ENCODE measurements around the gene DSG3.

Gene DSG3

DNA sequence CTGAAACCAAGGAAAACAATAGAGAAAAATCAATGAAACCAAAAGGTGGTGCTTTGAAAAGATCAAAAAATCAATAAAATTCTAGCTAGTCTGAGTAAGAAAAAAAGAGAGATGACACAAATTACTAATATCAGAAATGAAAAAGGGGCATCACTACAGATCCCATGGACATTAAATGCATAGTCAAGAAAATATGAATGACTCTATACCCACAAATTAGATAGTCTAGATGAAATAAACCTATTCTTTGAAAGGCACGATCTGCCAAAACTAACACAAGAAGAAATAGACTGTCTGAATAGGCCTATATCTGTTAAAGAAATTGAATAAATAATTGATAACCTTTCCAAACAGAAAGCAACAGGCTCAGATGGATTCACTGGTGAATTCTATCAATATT, 15.2 kb upstream of the DSG3 start:
- no peak for DNase-seq (ENCODE audit: low read depth)

DNA sequence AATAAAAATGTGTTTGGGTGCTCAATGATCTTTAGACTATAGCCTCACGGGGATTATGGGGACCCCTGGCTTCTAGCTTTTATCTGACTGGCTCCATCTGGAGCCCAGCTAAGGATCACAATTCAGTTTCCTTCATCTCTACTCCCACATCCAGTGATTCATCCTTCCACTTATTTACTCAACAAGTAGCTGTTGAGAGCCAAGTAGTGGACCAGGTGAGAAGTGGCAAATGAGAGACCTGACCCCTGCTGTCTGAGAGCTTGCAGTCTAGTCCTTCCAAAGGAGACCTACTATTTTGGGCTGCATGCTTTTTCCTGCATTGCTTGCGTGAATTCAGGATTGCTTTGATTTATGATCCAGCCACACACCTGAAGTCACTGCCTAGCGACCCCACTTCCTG, 10.7 kb upstream of the DSG3 start:
- no peak for DNase-seq (ENCODE audit: low read depth)

DNA sequence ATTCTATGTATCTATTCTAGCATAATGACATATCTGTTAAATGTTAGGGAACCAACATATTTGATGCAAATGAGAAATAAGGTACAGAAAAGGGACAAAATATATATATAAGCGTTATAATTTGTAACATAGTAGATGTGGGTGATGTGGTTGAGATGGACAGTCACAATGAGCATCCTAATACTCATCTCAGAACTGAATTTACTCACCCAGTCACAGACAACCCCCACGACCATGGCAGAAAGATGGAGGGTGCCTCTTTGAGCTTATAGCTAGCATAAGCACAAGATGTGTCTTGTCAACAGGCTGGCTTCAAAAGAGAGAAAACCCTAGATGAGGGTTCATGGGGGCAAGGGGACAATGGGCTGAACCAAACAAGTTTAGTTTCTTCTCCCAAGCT, 9.1 kb upstream of the DSG3 start:
- DNase-seq (ENCODE audit: low read depth) = no peak

DNA sequence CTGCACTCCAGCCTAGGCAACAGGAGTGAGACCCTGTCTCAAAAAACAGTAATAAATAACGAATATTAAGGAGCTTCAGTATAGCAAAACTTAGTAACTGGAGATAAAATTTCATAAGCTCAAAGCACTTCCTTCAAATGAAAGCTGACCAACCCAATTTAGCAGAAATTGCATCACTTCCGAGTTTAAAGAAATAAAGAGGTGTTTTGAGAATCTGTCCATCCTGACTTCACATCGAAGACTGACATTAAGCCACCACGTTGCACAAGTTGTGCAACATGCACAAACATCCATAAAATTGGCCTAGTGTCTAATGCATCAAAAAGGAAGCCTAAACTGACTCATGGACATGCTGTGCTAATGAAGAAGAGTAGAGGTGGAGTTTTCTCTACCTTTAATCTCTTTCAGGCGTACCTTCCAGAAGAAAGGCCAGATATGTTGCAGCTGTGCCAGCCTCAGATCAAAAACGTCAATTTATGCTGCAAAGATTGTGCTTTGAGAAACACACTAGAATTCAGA, 7.7 kb upstream of the DSG3 start:
- no peak for DNase-seq (ENCODE audit: low read depth)

DNA sequence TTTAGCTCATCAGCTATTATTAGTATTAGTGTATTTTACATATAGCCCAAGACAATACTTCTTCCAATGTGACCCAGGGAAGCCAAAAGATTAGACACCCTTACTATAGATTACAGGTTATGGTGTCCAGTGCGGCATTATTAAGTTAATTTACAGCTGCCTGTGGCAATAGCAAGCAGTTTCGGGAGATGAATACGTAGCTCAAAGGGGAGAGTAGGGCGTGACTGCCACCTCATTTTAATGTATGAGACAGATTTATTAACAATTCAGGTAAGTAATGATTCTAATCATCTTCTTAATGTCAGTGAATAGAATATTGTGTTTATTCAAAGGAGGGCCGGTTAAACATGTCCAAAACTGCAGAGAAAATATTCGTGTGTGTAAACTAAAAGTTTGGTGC, 6.8 kb upstream of the DSG3 start:
- no peak for DNase-seq (ENCODE audit: low read depth)

DNA sequence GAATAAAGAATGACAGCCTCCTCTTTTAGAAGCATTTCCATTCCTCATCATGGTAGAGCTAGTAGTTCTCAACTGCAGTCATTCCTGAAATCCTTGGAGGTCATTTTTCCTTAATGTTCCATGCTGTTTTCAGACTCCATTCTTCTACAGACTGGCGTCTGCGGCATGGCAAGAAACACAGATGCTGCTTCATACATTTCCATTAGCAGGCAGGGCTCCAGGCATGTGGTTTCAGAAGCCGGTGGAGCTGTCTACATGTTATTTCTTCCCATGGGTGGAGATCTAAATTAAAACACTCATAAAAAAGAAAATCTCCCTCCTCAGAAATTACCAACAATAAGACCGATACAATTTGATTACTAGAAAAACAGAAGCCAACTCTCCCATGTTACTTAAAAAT, 6.0 kb upstream of the DSG3 start:
- DNase-seq (ENCODE audit: low read depth) = no peak

DNA sequence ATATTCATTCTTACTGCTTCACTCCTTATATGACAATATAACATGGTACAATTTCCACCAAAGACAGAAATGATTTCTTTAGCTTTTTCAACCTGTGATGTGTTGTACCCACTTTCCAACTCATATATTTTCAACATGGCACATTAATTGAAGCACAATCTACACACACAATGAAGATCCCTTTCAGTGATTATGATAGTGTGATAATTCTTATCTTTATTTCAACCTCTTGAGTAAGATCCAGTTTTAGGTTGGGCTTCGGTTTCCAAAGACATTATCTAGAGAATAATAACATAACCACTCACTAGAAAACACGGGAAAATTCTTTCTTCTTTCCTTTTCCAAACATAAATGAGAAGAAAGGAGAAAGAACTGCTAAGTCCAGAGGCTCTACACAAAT, 3.4 kb upstream of the DSG3 start:
- DNase-seq (ENCODE audit: low read depth) = no peak

DNA sequence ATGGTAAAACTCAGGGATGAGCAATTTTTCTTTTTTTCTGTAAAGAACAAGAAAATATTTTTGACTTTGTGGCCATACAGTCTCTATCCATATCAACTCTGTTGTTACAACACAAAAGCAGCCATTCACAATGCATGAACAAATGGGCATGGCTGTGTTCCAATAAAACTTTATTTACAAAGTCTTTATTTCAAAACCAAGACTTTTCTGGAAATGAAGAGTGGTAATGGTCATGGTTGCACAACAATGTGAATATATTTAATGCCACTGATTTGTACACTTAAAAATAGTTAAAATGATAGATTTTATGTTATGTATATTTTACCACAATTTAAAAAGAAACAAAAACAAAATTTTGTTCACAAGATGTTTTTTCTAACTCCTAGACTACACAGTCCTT, 1.6 kb upstream of the DSG3 start:
- no peak for DNase-seq (ENCODE audit: low read depth)

DNA sequence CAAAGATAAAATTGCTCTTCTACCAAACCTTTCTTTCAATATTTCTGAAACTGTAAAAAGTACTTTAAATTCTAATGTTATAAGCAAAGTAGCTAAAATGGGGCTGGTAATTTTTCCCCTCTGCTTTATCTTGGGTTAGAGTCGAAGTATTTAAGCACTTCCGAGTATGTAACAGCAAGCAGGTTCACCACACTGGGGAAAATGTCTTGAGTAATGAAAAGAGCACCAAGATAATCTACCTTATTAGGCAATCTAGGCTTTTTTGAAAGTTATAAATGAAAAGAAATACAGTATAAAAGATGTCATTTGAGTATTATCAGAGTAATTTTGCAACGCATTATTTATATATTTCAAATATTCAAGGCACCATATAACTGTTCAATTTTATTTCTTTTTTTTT, 687 bp upstream of the DSG3 start:
- no peak for DNase-seq (ENCODE audit: low read depth)

DNA sequence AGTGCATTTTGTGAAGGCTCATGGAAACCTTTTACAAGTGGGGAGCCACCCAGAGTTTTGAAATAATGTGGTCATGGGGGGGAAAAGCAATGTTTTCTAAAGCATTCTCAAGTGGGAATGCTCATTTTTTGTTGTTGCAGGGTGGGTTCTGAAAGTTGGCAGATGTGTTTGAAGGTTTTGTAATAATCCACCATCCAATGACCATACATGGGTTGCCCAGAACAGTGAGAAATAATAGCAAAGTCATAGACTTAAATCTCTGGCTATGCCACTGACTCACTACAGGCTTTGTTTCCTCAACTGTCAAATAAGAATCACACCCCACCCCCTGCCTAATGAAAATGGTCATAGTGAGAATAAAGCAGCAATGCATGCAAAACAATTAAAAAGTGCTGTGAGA, 2.9 kb downstream of the DSG3 start:
- no peak for DNase-seq (ENCODE audit: low read depth)

DNA sequence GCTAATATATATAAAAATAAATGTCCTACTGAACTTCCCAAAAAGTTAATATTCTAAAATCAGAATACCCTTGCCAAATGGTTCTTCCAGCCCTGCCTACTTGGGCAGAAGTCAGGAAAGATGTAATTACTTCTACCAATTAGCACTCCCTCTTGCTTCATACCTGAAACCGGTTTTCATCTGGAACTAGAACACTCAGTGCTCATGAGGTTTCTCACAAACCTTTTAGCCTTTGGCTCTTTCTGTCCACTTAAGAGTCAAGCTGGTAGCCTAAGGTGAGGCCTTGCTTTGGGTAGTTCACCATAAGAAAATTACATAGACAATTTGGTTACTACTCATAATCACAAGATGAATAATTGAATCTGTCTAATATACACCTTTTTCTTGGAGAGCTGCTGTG, 4.1 kb downstream of the DSG3 start:
- no peak for DNase-seq (ENCODE audit: low read depth)

DNA sequence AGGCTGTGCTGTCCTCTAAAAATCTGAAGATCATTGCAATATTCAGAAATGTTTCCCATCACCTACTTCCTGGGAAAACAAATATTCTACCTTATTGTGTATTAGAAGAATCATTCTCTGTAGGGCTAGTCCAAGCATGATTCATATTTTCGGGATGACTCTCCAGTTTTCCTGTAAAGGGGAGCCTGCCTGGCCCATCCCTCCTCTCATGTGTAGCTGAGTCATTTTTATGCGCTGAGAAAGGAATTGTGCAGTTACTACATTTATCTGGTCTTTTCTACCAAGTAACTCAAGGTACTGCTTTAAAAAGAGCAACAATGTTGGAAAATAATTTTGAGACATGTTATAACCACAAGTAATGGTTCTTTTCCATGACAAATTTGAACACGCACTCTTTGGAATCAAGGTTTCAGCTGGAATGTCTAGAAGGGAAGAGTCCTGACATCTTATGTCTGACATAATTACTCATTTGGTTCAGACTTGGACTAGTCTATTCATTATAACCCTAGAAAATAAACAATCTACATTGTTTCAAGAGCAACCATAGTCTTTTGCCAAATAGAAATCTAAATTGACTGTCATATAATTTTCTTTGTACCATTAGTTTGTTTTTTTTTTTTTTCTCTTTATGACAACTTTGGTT, 6.6 kb downstream of the DSG3 start:
- no peak for DNase-seq (ENCODE audit: low read depth)

DNA sequence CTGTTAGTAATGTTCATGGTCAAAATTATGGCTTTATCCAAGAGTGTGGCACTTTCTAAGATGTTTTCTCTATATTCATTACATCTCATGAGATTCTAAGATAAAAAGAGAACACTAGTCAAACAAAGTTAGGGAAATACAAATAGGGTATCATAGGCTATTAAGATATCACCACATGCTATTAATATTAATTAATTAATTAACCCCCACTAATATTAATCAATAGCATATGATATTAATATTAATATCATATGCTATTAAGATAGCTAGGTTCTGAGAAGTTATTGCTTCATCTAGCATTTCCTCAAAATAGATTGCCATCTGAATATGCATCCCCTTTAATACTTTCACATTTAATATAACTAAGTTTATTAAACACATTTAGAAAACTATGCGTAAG, 22.1 kb downstream of the DSG3 start:
- no peak for DNase-seq (ENCODE audit: low read depth)

DNA sequence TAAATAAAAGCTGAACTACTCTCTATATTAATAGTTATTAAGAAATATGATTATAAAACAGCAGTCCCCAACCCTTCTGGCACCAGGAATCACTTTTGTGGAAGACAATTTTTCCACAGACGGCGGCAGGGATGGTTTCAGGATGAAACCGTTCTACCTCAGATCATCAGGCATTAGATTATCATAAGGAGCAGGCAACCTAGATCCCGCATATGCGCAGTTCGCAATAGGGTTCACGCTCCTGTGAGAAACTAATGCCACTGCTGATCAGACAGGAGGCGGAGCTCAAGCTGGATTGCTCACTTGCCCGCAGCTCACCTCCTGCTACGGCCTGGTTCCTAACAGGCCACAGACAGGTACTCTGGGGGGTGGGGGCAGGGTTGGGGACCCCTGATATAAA, 31.1 kb downstream of the DSG3 start:
- DNase-seq (ENCODE audit: low read depth) = no peak

DNA sequence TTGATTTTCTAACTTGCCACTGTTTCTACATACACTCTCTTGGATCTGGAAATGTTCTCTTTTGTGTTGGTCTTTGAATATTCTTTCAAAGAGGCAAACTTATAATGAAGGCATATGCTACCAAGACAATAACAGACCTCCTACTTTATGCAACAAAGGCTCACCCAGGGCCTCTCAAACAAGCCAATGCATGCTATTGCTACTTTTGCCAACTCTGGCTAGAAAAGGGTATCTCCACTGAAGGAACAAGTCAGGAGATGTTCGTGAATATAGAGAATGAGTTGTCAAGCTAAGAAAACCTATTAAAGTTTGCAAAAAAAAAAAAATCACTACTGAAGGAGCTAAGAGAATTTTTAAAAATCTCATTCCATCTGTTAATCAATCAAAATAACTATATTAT, 34.5 kb downstream of the DSG3 start:
- no peak for DNase-seq (ENCODE audit: low read depth)

DNA sequence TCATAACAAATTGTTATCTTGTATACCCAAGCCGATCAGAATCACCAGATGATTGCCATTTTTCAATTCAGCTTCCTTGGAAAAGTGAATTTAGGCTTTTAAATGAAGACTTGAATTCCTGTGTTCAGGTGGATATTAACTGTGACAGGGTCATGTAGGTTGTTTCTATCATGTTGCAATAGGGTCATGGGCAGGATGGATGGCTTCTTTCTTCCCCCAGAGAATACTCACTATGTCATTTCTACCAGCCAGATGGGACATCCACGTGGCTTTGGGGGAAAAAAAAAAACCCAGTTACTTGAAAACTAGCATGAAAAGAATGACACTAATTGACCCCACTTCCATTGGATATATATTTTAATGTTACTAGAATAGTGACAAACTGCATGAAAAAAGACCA, 35.9 kb downstream of the DSG3 start:
- no peak for DNase-seq (ENCODE audit: low read depth)

DNA sequence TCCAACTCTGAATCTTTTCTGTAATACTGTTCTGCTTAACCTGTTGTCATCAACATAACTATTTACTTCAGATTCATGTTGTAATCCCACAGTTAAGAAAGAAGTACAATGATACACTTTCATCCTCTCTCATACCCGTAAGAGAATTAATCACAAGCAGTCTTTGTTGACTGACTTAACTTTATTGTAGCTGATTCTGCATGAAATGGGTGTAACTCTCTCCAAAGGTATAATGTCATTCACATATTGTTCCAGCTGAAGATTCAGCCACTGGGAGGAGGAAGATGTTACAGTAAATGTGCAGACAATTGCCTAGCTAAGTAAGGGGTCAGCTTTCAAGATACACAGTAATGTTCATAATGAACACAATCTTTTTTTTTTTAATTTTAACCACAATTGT, 36.9 kb downstream of the DSG3 start:
- DNase-seq (ENCODE audit: low read depth) = no peak

DNA sequence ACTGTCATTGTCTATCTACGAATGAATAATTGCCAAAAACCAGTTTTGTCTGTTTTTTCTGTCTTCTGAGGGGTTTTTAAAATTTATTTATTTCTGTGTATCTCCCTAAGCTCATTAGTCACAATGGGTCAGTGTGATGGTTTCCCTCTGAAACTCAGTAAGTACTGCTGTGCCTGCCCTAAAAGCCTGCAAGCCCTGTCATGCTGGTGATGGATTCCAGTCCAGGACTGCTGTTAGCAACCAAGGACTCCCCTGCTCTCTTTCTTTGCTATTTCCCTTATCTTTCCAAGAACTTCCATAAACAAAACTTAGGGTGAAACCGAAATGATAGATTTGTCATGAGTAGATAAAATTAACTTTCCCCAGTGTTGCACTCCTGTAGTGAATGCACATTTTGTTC, 38.6 kb downstream of the DSG3 start:
- no peak for DNase-seq (ENCODE audit: low read depth)

DNA sequence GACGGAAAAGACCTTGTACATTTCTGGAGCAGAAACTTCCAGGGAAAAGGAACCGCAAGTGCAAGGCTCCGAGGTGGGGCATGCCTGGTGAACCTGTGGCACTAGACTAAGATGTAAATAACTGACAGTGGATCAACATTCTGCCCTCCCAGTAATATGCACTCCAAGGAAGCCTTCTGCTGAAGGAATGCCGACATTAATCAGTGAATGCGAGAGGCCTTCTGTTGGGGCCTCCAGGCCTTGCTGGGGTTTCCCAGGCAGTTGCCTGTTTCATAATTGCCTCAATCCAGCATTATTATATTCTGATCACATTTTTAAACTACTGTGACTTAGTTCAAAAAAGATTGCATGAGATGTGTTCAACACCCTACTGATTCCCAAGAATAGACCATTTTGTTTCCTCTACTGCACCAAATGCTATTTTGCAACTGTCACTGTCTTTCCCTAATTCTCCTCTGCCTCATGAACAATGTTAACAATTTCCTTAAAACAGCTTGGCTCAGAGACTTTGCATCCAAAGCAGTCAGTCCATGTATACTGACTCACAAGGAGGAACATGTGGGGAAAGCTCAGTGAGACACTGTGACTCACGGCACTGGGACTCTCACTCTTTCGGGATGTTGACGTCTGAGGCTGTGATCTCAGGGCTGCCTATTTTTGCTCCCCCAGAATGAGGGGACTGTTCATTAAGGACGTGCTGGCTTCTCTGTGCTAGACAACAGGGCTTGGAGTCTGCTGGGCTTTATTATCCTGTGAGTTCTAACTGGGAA, 39.9 kb downstream of the DSG3 start:
- DNase-seq (ENCODE audit: low read depth) = no peak

DNA sequence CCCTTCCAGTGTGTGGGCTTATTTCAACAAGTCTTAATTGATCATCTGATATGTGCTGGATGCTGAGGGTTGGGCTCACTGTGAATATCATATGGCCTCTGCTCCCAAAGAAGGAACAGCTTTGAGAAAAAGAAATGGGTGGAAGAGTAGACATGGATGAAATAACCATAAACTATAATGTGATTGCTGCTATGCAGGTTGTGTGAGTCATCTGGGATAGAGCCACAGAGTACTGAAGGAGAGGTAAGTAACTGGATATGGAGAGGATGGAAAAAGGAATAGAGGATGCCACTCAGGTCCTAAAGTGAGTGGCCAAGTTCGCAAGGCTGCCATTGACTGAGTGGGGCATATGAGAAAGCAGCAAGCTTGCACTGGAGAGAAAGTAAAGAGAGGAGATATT, 41.8 kb downstream of the DSG3 start:
- no peak for DNase-seq (ENCODE audit: low read depth)

DNA sequence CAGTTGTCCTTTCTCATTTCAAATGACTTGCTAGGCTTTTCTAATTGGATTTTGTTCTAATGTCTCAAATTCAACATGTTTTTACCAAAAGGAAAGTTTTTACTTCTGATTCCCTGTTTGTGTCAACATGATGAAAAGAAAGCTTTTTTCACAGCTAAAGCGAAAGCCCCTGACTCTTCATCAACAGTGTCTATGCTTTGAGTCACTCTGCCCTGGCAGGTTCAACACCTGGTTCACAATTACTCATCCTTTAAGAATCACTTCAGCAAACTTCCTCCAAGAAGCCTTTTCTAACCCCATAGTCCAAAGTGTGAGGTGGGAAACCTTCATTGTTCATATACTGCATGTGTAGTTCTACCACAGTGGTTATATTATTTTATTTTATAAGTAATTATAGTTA, 42.8 kb downstream of the DSG3 start:
- no peak for DNase-seq (ENCODE audit: low read depth)

DNA sequence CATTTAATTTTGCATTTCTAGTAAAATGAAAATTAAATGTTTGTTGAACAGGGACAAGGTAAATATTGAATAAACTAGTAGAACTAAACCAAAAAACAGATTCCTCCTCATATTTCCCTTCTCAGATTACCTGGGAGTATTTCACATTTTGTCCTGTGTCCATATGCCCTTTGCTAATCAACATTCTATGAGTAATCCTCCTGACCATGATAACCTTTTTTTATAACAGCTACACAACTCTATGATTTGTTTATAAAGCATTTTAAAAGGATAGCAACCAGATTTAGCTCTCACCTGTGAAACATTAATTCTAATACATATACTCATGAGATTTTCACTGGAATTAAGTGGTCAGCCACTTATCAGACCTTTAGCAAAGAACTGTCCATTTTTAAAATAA, 43.3 kb downstream of the DSG3 start:
- DNase-seq (ENCODE audit: low read depth) = no peak

DNA sequence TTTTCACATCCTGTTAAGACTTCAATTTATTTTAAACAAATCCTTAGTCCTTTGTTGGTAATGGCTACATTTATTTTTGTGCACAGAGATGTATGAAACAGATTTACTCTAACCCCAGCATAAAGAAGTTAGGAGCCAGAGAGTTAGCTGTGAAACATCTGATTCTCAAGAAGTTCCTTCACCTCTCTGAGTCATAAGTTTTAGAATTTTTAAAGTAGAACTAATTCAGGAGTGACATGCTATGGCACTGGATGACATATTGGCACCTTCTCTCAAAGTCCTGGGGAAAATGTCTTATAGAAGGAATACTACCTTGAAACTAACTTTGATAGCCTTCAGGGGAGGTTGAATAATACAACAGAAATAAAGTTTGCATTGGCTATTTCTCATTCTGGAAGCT, 44.0 kb downstream of the DSG3 start:
- DNase-seq (ENCODE audit: low read depth) = no peak

DNA sequence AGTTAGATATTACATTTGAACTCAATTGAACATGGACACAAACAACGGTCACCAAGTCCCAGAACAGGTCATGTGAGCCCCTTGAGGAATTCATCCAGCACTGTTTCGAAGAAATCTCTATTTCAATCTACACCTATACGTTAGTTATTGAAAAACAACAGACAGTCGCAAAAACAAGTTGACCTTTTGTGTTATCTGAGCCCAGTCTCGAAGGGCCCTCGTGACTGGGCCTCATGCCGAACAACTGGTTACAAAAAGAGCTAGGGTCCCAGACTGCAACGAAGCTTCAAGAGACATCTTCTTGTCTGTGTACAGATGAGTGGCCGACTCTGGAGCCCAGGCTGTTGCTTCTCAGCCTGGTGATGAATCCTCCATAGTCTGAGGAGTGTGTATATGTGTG, 45.1 kb downstream of the DSG3 start:
- no peak for DNase-seq (ENCODE audit: low read depth)

All from stimulated activated CD8-positive, alpha-beta memory T cell treated with anti-CD3 and anti-CD28 coated beads, Interleukin-15, amount 100 ng/mL, for 1 hour (primary cell).